Neuronal stem cell (in vitro differentiated cells): ENCODE measurements around the gene C5orf63.

ENCODE experiments used
- DNase-seq: peaks from one replicate; pipeline ENCODE4 v3.0.0-alpha.2; 2013; ENCODE audit warnings: low spot score
- H2AFZ ChIP-seq: one replicate; pipeline ENCODE4 v1.6.1; 2013; ENCODE audit warnings: mild to moderate bottlenecking, low read length, inconsistent platforms
- H2AK5ac ChIP-seq: 2 replicates; pipeline ENCODE4 v1.6.1; 2013; ENCODE audit warnings: low read depth, mild to moderate bottlenecking, inconsistent platforms, low read length, moderate library complexity, mixed read lengths
- H2BK120ac ChIP-seq: 2 replicates; pipeline ENCODE4 v1.6.1; 2013; ENCODE audit warnings: low read depth, mild to moderate bottlenecking, inconsistent platforms, low read length, moderate library complexity, mixed read lengths
- H2BK12ac ChIP-seq: one replicate; pipeline ENCODE4 v1.6.1; 2013; ENCODE audit warnings: low read length, inconsistent platforms
- H2BK15ac ChIP-seq: 2 replicates; pipeline ENCODE4 v1.6.1; 2013; ENCODE audit warnings: mild to moderate bottlenecking, low read length, inconsistent platforms, mixed read lengths
- H2BK5ac ChIP-seq: one replicate; pipeline ENCODE4 v1.6.1; 2013; ENCODE audit warnings: inconsistent platforms, mild to moderate bottlenecking, low read length, moderate library complexity
- H3K14ac ChIP-seq: one replicate; pipeline ENCODE4 v1.6.1; 2013; ENCODE audit warnings: low read length, inconsistent platforms
- H3K18ac ChIP-seq: 2 replicates; pipeline ENCODE4 v1.6.1; 2013; ENCODE audit warnings: low read length, inconsistent platforms
- H3K23ac ChIP-seq: 2 replicates; pipeline ENCODE4 v1.6.1; 2013; ENCODE audit warnings: low read depth, mild to moderate bottlenecking, mixed read lengths, low read length, inconsistent platforms; ENCODE audit not compliant: poor library complexity
- H3K27ac ChIP-seq: replicated peaks from 3 replicates; pipeline ENCODE4 v1.5.1; 2013; ENCODE audit warnings: low read length, inconsistent platforms
- H3K27me3 ChIP-seq, 3 experiments: 2 replicates each; pipeline ENCODE4 v1.6.1; 2013; ENCODE audit warnings: low read length in 3 of 3, mild to moderate bottlenecking in 2 of 3, inconsistent platforms in 1 of 3, low read depth in 1 of 3, mixed read lengths in 1 of 3, moderate library complexity in 1 of 3; ENCODE audit not compliant: control insufficient read depth in 3 of 3, insufficient read depth in 3 of 3
- H3K36me3 ChIP-seq, 2 donors: replicated peaks in 1 of 2; 2 replicates each; pipeline ENCODE4 v1.6.1; 2013; ENCODE audit warnings: low read length in 2 of 2; ENCODE audit not compliant: control insufficient read depth in 2 of 2, insufficient read depth in 2 of 2
- H3K4ac ChIP-seq: 2 replicates; pipeline ENCODE4 v1.6.1; 2013; ENCODE audit warnings: inconsistent platforms, mild to moderate bottlenecking, low read length, moderate library complexity
- H3K4me1 ChIP-seq, 2 donors: 1 replicate in 1 of 2; 2 replicates in 1 of 2; pipeline ENCODE4 v1.6.1; 2013; ENCODE audit warnings: low read length in 2 of 2, low read depth in 1 of 2; ENCODE audit not compliant: control insufficient read depth in 2 of 2, insufficient read depth in 1 of 2
- H3K4me2 ChIP-seq: one replicate; pipeline ENCODE4 v1.6.1; 2013; ENCODE audit warnings: mild to moderate bottlenecking, low read length, inconsistent platforms; ENCODE audit not compliant: insufficient read depth, poor library complexity, severe bottlenecking
- H3K4me3 ChIP-seq, 2 donors: 2 replicates each; pipeline ENCODE4 v1.5.1; 2013; ENCODE audit warnings: low read length in 2 of 2, mild to moderate bottlenecking in 2 of 2, inconsistent platforms in 1 of 2, moderate library complexity in 1 of 2
- H3K79me1 ChIP-seq: one replicate; pipeline ENCODE4 v1.6.1; 2013; ENCODE audit warnings: low read depth, mild to moderate bottlenecking, inconsistent platforms, low read length, moderate library complexity
- H3K9ac ChIP-seq: one replicate; pipeline ENCODE4 v1.6.1; 2013; ENCODE audit warnings: mild to moderate bottlenecking, low read depth, low read length, inconsistent platforms; ENCODE audit not compliant: poor library complexity
- H3K9me3 ChIP-seq, 2 donors: replicated peaks in 1 of 2; 2 replicates each; pipeline versions ENCODE3 to v1.6.1; 2013; ENCODE audit warnings: low read length in 2 of 2, mild to moderate bottlenecking in 2 of 2, inconsistent platforms in 1 of 2, low read depth in 1 of 2, mixed read lengths in 1 of 2, moderate library complexity in 1 of 2; ENCODE audit not compliant: control insufficient read depth in 2 of 2, insufficient read depth in 1 of 2
- H4K8ac ChIP-seq: one replicate; pipeline ENCODE4 v1.6.1; 2013; ENCODE audit warnings: low read depth, mild to moderate bottlenecking, inconsistent platforms, low read length, moderate library complexity
- H4K91ac ChIP-seq: one replicate; pipeline ENCODE4 v1.6.1; 2013; ENCODE audit warnings: low read length, low read depth, mild to moderate bottlenecking, inconsistent platforms; ENCODE audit not compliant: poor library complexity
- WGBS, 2 donors: extraction: QIAGEN DNeasy Blood & Tissue Kit; methylation state at CpG; one replicate each; pipeline ENCODE4 v1.1.7; 2013; ENCODE audit warnings: missing lambda C conversion rate in 2 of 2, mixed read lengths in 1 of 2; ENCODE audit not compliant: insufficient read length in 2 of 2, insufficient replicate concordance in 1 of 2; ENCODE audit errors: extremely low coverage in 2 of 2; 5-methylcytosine and 5-hydroxymethylcytosine counted together

Gene C5orf63

DNA sequence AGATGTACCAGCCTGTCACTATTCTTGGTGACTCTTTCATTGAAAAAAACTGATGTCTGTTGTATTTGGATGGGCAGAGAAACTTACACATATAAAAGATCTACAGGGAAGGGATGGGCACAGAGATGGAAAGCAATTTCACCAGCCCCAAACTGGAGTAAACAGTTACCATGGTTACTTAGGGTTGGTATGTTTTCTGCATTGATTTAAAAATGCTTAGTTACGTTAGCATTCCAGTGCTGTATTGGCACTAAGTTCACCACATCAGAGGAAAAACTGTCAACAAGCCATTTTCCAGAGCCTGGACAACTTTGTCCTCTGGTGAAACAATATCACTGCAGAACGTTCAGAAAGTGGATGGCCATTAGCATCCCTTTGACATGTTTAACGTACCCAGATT is 70.9 kb downstream of the C5orf63 start:
- H2BK120ac ChIP-seq, result no peak overlapping the region
- DNase-seq, result no peak
- no peak overlapping the region for H3K4me3 ChIP-seq
- H3K4me2 ChIP-seq, result no peak overlapping the region
- no peak overlapping the region for H3K27ac ChIP-seq
- no peak overlapping the region for H2BK12ac ChIP-seq
- no peaks in the 10 kb centered on the region for H3K36me3 ChIP-seq
- H2BK15ac ChIP-seq, result no peak overlapping the region
- H4K91ac ChIP-seq, result no peak overlapping the region
- H3K9ac ChIP-seq, result no peak overlapping the region
- no peaks in the 10 kb centered on the region for H3K27me3 ChIP-seq
- H2AFZ ChIP-seq, result no peak overlapping the region
- no peak overlapping the region for H3K18ac ChIP-seq
- no peak overlapping the region for H3K23ac ChIP-seq
- WGBS, 2 donors, result no CpG with 5 or more reads among the region's 3 CpGs
- no peak overlapping the region for H2AK5ac ChIP-seq
- no peak overlapping the region for H2BK5ac ChIP-seq
- no peak overlapping the region for H3K14ac ChIP-seq
- H3K79me1 ChIP-seq, result no peaks in the 10 kb centered on the region
- no peak overlapping the region for H4K8ac ChIP-seq
- no peak overlapping the region for H3K4ac ChIP-seq
- peaks cover 0 to 2% of the 10 kb centered on the region in 2 donors for H3K9me3 ChIP-seq
- peaks cover 1 to 7% of the 10 kb centered on the region in 2 donors for H3K4me1 ChIP-seq

DNA sequence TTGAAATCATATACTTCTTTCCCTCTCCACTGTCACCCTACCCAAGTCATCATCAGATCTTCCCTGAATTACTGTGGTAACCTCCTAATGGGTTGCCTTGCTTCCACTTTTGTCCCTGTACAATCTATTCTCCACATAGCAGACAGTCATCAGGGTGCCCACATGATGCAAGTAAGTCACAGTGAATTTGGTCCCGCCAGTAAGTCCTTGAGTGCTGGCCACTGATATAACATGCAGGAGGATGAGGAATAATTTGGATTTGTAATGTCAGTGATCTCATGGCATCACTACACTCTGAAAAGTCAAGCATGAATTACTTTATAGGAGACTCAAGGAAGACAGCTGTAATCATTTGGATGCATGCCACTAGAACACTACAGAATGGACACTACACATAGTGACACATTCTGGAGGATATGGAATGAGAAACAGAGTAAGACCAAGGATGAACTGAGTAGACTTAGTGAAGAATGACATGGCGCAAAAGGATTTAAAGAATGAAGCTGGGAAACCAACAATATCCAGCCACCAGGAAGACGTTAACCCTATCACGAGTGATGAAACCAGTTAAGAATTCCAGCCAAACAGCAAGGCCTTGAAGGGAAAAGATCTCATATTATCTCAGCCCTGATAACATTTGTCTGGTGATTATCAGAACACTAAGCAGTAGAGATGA is 71.5 kb downstream of the C5orf63 start:
- H3K36me3 ChIP-seq, result no peaks in the 10 kb centered on the region
- peaks cover 1 to 7% of the 10 kb centered on the region in 2 donors for H3K4me1 ChIP-seq
- H3K27me3 ChIP-seq, result no peaks in the 10 kb centered on the region
- H2AFZ ChIP-seq, result no peak overlapping the region
- H3K23ac ChIP-seq, result no peak overlapping the region
- H3K27ac ChIP-seq, result no peak overlapping the region
- WGBS, 2 donors, result no CpG with 5 or more reads among the region's 4 CpGs
- no peak overlapping the region for H3K18ac ChIP-seq
- H3K4me2 ChIP-seq, result no peak overlapping the region
- no peak overlapping the region for H3K4me3 ChIP-seq
- no peak overlapping the region for H3K14ac ChIP-seq
- H3K9me3 ChIP-seq, result peaks cover 0 to 2% of the 10 kb centered on the region in 2 donors
- no peak for DNase-seq
- H2BK15ac ChIP-seq, result no peak overlapping the region
- no peaks in the 10 kb centered on the region for H3K79me1 ChIP-seq
- H4K8ac ChIP-seq, result no peak overlapping the region
- no peak overlapping the region for H3K4ac ChIP-seq
- H3K9ac ChIP-seq, result no peak overlapping the region
- no peak overlapping the region for H2BK12ac ChIP-seq
- no peak overlapping the region for H4K91ac ChIP-seq
- H2AK5ac ChIP-seq, result no peak overlapping the region
- H2BK5ac ChIP-seq, result no peak overlapping the region
- H2BK120ac ChIP-seq, result no peak overlapping the region
